ENCODE measurements around the gene WNT3.

DNA sequence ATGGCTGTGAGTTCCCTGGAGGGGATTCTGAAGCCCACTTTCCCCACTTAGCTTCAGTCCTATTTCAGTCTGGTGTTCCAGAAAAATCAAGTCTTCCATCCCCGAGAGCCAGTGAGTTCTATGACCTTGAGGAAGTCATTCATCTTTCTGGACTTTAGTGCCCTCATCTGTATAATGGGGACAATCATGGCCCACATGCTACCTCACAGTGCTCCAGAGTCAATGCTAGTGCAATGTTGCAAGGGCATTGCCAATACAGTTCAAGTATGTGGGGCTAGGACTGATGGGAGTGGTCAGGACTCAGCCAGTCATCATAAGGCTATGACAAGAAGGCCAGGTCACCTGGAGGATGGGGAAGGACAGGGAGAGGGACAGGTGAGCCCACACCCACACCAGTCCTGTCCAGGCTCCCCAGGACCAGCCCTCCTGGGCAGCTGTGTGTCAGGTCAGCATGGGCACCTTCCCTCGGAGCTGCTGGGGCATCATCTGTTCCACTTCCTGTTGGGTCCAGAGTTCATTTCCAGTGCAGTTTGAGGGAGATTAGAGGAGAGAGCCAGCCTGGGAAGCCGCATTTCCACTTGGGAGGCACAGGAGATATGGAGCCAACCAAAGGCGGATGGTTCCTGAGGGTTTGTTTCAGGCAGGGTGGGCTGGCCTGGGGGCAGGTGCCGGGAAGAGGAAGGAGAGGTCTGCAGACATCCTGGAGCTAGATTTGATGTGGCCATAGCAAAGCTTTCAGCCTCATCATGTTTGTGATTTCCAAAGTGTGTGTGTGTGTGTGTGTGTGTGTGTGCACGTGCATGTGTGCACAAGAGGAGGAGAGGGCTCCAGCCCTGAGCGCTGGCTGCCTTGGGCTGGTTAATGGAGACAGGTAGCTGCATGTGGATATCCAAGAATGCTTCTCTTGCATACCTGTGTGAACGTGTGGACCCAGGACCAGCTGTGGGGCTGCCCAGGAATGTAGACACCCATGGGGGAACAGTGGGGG, 29.0 kb upstream of the WNT3 start:
- TF ChIP-seq POLR2A (IDR thresholded peaks at IDR 0.05): no peak
- no peak for TF ChIP-seq CTCF (IDR thresholded peaks at IDR 0.05)

Data from esophagus squamous epithelium (tissue), 4 donors.